Urinary bladder (tissue), 4 donors: ENCODE data around the gene MYLK. TPM values are rescaled to one million over a fixed set of nuclear protein-coding genes. Genes with fewer than 3 reads are reported as not detected.
"Not testable (repeated sequence)": the region's sequence is repeated elsewhere in the genome, so short reads cannot be mapped to it uniquely, and the experiment has no call there.

Source experiments
- DNase-seq: peaks from one replicate; pipeline ENCODE4 v3.0.0-alpha.2; 2015; ENCODE audit errors: extremely low spot score
- H3K27ac ChIP-seq: one replicate; pipeline ENCODE4 v1.5.1; 2013; ENCODE audit warnings: low read depth, mild to moderate bottlenecking, moderate library complexity
- H3K36me3 ChIP-seq: one replicate; pipeline ENCODE4 v1.6.1; 2013; ENCODE audit warnings: mild to moderate bottlenecking, moderate library complexity; ENCODE audit not compliant: insufficient read depth
- H3K4me1 ChIP-seq: one replicate; pipeline ENCODE4 v1.6.1; 2013; ENCODE audit warnings: mild to moderate bottlenecking, moderate library complexity; ENCODE audit not compliant: insufficient read depth
- H3K4me3 ChIP-seq: one replicate; pipeline ENCODE4 v1.5.1; 2013; ENCODE audit warnings: low read depth, low read length
- WGBS: extraction: QIAGEN DNeasy Blood & Tissue Kit; methylation state at CpG from one replicate; pipeline ENCODE4 v1.1.7; 2013; 5-methylcytosine and 5-hydroxymethylcytosine counted together
- polyA plus RNA-seq: library from polyadenylated mRNA; stranded (reverse); fragments of 200-250 nt; gene quantifications from one replicate; pipeline ENCODE4 v1.2.3, GENCODE V29; 2013
- total RNA-seq: library from RNA; depleted of rRNA; stranded (reverse); fragments of >200 nt; gene quantifications from one replicate; pipeline ENCODE4 v1.2.3, GENCODE V29; 2014
- donor health status: healthy with polysubstance abuse.
- donor health status: healthy.

Gene MYLK
- total and polyA plus RNA-seq, 2 donors, result 1,524 to 1,651 TPM

DNA sequence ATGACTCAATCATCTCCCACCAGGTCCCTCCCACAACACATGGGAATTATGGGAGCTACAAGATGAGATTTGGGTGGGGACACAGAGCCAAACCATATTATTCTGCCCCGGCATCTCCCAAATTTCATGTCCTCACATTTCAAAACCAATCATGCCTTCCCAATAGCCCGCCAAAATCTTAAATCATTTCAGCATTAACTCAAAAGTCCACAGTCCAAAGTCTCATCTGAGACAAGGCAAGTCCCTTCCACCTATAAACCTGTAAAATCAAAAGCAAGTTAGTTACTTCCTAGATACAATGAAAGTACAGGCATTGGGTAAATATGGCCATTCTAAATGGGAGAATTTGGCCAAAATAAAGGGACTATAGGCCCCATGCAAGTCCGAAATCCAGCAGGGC lies 6.0 kb upstream of the MYLK start:
- H3K36me3 ChIP-seq, H3K4me3 ChIP-seq, H3K4me1 ChIP-seq, DNase-seq, H3K27ac ChIP-seq: not testable (repeated sequence)
- WGBS, result 96% methylated on average over 3 of the region's 3 CpGs

DNA sequence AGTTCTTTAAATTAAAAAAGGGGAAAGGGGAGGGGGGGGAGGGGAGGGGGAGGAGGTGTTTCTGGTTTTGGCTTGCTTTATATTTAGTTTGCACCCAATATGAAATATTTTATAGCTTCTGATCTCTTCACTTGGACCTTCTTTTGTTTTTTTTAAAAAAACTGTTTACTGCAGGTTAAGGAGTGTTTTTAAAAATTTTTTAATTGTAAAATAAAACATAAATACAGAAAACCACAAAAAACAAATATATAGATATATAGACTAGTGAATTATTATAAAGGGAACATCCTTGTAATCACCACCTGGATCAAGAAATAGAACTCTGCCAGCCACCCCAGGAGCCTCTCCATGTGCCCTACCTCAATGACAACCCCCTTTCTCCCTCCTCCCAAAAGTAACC lies 861 bp upstream of the MYLK start:
- H3K36me3 ChIP-seq, result no peaks in the 10 kb centered on the region
- no peak overlapping the region for H3K4me3 ChIP-seq
- H3K4me1 ChIP-seq, result no peaks in the 10 kb centered on the region
- DNase-seq, result no peak
- H3K27ac ChIP-seq, result no peak overlapping the region

DNA sequence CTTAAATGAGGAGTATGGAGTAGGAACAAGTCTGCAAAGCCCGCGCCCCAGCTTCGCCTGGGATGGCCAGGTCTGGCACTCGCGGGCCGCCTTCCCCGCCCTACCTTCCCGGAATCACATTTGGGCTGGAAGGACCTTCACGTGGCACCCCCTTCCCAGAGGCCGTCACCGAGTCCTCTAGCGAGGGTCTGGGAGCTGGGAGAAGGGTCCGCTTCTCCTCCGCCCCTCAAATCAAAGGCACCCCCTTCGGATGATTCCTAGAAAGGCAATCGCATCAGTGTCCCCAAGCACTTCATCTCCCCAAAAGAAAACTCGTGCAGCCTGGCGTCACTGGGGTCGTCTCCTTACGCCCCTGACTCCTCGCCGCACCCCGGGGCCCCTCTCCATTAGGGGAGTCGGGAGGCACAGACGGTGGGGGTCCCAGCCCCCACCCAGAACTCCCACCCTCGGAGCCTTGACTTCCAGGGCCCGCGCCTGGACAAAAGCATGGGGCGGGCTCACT lies 380 bp downstream of the MYLK start:
- no peaks in the 10 kb centered on the region for H3K4me1 ChIP-seq
- H3K4me3 ChIP-seq, result peak overlapping the region; percentile 43
- H3K27ac ChIP-seq, result no peak overlapping the region
- 4% methylated on average over 29 of the region's 29 CpGs for WGBS
- no peak for DNase-seq
- H3K36me3 ChIP-seq, result no peaks in the 10 kb centered on the region

DNA sequence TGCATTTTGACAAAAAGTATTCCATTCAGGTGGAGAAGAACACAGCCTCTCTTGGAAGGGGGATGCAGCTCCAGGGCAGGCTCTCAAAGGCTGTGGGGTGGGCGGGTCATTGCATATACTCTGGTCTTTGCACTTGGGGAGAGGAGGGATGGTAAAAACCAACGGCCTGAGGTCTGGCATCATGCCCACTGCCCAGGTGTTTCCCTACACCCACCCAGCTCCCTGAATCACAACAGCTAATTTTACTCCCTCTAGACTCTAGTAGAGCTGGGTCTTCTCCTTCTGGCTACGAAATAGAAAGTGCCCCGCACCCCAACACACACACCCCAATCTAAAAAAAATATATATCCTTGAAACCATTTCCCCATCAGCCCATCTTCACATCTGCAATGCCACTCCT lies 1.0 kb downstream of the MYLK start:
- DNase-seq, result no peak
- Histone ChIP-seq H3K4me3 (no peak overlapping the region), H3K27ac (no peak overlapping the region), H3K36me3 (no peaks in the 10 kb centered on the region), H3K4me1 (no peaks in the 10 kb centered on the region)
- WGBS, result 71% methylated on average over 4 of the region's 4 CpGs

DNA sequence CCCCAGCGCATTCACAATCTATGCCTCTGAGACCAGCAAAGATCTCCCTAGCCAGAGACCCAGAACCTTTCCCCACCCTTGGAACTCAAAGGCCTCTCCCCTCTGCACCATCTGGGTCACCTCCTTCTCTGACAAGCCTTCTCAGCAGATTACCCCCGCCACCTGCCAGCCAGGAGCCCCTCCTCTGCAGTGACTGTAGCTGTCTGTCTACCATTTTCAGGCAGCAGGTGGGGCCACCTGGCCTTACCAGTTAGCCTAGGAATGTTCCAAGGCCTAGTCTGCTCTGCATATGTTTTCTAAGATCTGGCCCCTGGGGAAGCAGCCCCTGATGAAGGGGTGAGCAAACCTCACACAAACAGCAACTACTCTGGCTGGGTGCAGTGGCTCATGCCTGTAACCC lies 2.4 kb downstream of the MYLK start:
- DNase-seq, result no peak
- H3K4me1 ChIP-seq, result no peaks in the 10 kb centered on the region
- no peak overlapping the region for H3K27ac ChIP-seq
- WGBS, result 98% methylated on average over 2 of the region's 2 CpGs
- H3K36me3 ChIP-seq, result no peaks in the 10 kb centered on the region
- H3K4me3 ChIP-seq, result no peak overlapping the region

DNA sequence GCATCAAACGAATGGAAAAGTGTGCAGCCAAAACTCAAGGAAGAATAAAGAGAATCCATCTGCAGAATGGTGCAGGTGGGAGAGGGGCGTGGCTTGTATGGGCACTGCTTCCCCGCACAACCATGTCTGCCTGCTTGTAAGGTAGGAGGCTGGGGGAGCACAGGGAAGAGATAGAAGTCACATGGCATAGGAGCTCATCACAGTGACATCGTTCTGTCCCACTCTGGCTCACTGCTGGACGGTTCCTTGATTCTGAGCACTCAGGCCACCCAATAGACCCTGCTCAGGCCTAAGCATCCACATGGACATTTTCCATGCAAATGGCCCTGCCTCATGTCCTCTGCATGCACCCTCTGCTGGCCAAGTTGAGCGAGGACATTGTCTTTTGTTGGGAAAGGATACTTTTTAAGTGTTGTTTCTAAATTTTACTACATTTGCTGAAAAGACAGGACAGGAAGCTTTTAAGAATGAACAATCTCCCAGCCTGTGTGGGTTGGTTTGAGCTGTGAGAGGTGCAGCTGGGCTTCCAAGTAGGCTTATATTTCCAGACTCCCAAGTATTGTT lies 3.1 kb downstream of the MYLK start:
- no peak overlapping the region for H3K4me3 ChIP-seq

DNA sequence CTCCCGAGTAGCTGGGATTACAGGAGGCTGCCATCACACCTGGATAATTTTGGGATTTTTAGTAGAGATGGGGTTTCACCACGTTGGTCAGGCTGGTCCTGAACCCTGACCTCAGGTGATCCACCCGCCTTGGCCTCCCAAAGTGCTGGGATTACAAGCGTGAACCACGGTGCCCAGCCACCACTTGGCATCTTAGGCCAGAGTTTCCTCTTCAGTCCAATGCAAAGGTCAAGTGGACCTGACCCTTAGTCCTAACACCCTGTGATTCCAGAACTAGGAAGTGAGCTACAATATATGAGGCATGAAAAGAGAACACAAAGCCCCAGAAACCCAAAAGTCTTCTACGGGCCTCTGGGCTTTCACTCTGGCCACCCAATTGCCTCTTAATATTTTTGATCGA lies 5.3 kb downstream of the MYLK start:
- DNase-seq, result no peak
- Histone ChIP-seq H3K4me1 (no peaks in the 10 kb centered on the region), H3K36me3 (no peaks in the 10 kb centered on the region), H3K4me3 (no peak overlapping the region), H3K27ac (no peak overlapping the region)
- 93% methylated on average over 7 of the region's 7 CpGs for WGBS

More for the DNA sequence above, 3.1 kb downstream of the MYLK start:
- Histone ChIP-seq H3K4me1 (no peaks in the 10 kb centered on the region), H3K27ac (no peak overlapping the region), H3K36me3 (no peaks in the 10 kb centered on the region)
- no peak for DNase-seq
- WGBS, result 85% methylated on average over 6 of the region's 6 CpGs

DNA sequence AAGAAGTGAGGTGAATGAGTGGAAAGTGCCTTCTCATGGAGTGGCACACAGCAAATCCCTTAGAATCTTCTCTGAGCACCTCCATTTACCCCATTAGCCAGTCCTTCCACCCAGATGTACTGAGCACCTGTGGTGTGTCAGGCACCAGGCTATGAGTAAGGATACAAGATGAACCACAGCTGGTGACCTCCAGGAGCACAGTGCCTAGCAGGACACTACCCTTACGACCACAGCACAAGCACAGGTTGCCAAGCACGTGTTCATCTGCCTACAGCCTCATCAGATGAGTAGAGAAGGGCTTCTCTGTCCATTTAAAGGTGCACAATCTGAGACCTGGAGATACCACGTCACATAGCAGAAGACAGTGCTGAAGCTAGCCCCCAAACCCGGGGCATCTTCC lies 6.2 kb downstream of the MYLK start:
- DNase-seq, result no peak
- Histone ChIP-seq H3K4me1 (no peaks in the 10 kb centered on the region), H3K36me3 (no peaks in the 10 kb centered on the region), H3K4me3 (no peak overlapping the region), H3K27ac (no peak overlapping the region)
- 89% methylated on average over 4 of the region's 4 CpGs for WGBS

DNA sequence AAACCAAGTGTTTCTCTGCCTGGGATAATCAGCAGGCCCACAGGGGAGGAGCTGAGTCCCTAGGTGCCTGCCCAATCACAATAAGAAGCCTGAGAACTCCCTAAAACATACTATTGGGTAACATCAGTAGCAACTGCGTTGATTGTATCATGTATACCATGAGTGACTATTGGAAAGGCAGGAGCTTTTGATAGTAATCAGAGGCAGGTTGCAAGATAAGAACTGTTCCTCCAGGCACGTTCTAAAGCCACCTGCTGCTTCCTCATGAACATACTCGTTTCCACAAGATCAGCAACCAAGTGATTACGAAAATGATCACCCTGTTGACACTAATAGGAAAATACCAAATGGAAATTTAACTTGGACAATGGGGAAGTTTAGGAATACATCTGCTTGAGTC lies 6.7 kb downstream of the MYLK start:
- Histone ChIP-seq H3K27ac (no peak overlapping the region), H3K36me3 (no peaks in the 10 kb centered on the region), H3K4me1 (no peaks in the 10 kb centered on the region), H3K4me3 (no peak overlapping the region)
- WGBS, result 82% methylated on average over 4 of the region's 4 CpGs
- DNase-seq, result no peak

DNA sequence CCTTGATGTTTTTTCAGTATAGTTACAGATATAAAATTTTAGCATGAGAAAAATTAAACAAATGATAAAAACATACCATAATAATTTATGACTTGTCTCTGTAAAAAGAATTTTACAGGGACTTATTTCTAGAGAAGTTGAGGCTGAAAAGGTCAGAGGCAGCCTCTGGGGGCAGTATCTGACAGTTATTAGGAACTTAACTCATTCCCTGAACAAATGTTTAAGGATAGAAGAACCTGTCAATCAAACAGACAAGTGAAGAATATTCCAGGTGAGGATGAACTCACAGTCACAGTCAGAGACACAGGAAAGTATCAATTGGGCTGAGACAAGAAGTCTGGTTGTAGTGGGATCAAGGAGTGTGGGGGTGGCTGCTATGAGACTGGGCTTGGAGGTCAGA lies 7.3 kb downstream of the MYLK start:
- DNase-seq, result no peak
- H3K4me3 ChIP-seq, result no peak overlapping the region
- no peak overlapping the region for H3K27ac ChIP-seq
- no peaks in the 10 kb centered on the region for H3K36me3 ChIP-seq
- H3K4me1 ChIP-seq, result no peaks in the 10 kb centered on the region

DNA sequence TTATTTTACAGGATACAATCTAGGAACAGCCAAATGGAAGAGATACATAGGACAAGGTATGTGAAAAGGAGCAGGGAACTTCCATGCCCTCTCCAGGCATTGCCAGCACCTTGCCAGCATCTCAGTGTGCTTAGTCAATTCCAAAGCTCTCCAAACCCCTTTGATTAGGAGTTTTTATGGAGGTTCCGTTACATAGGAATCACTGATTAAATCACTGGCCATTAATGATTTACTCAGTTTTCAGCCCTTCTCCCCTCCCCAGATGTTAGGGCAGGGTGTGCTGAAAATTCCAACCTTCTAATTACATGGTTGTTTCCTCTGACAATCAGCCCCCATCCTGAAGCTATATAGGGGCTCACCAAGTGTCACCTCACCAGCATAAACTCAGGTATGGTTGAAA lies 11.5 kb downstream of the MYLK start:
- H3K4me3 ChIP-seq, result no peak overlapping the region
- no peak overlapping the region for H3K27ac ChIP-seq
- 78% methylated on average over 1 of the region's 1 CpG for WGBS
- no peaks in the 10 kb centered on the region for H3K4me1 ChIP-seq
- no peak for DNase-seq
- H3K36me3 ChIP-seq, result no peaks in the 10 kb centered on the region

DNA sequence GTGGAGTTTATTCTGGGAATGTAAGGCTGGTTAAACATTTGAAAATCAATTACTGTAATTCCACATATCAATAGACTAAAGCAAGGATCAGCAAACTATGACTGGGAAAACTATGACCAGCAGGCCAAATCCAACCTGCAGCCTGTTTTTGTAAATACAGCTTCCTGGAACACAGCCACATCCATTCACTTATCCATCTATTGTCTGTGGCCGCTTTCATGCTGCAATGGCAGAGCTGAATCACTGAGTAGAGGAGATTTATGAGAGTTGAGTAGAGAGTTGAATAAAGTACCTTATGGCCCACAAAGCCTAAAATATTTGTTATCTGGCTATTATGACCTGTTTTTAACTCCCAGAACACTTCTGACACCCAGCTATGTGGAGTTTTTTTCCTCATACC lies 12.2 kb downstream of the MYLK start:
- H3K36me3 ChIP-seq, result no peaks in the 10 kb centered on the region
- H3K27ac ChIP-seq, result no peak overlapping the region
- no peaks in the 10 kb centered on the region for H3K4me1 ChIP-seq
- no peak for DNase-seq
- H3K4me3 ChIP-seq, result no peak overlapping the region
- WGBS, result 83% methylated on average over 1 of the region's 1 CpG

DNA sequence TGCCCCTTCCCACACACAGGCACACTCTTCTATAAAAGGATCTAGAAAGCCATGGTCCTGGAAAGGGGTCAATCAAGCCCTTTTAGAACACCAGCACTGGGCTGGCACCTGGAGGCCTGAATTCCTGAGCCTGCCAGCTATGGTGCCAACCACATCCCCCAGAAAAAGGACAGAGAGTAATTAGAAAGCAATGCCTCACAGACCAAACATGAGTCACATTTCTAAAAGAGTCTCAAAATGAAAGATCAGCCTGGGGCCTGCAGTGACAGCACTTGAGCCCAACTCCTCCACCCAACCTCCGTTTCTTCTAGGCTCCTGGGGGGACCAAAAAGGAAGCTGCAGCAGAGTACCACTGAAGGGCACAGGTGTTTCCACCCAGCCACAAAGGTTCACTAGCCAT lies 14.1 kb downstream of the MYLK start:
- no peaks in the 10 kb centered on the region for H3K36me3 ChIP-seq
- DNase-seq, result no peak
- H3K27ac ChIP-seq, result no peak overlapping the region
- WGBS, result 88% methylated on average over 1 of the region's 1 CpG
- H3K4me3 ChIP-seq, result no peak overlapping the region
- no peaks in the 10 kb centered on the region for H3K4me1 ChIP-seq

DNA sequence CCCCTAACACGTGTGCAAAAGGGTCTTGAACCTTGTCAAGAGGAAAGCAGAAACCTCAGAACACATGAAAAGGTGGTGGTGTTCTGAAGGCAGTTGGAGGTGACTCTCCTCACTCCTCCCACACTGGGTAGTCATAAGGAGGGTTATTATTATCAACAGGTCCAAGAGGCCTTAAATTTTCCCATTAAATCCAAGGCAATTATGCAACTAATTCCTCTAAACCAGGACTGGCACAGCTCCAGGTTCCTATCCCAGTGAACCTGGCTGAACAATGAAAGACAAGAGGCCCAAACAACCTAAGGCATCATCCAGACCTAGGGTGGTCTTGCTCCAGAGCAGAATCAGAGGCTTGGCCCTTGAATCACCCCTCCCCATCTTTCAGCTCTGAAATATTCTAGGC lies 15.0 kb downstream of the MYLK start:
- H3K4me1 ChIP-seq, result no peaks in the 10 kb centered on the region
- 71% methylated on average over 1 of the region's 1 CpG for WGBS
- no peaks in the 10 kb centered on the region for H3K36me3 ChIP-seq
- H3K27ac ChIP-seq, result no peak overlapping the region
- no peak for DNase-seq
- no peak overlapping the region for H3K4me3 ChIP-seq

DNA sequence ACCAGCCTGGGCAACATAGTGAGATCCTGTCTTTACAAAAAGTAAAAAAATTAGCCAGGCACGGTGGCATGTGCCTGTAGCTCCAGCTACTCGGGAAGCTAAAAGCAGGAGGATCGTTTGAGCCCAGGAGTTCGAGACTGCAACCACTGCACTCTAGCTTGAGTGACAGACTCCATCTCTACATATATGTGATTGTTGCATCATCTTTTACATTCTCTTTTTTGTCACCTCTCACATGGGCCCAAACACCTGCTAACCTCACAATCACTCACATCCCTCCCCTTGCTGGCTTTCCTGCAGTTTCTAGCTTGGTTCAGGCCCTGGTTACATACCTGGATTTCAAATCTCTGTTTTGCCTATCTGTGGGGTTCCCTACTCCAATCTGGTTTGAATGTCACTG lies 19.4 kb downstream of the MYLK start:
- Histone ChIP-seq H3K36me3 (no peaks in the 10 kb centered on the region), H3K27ac (no peak overlapping the region), H3K4me3 (no peak overlapping the region), H3K4me1 (no peaks in the 10 kb centered on the region)
- 93% methylated on average over 4 of the region's 4 CpGs for WGBS
- no peak for DNase-seq
